Measurements from ENCODE around the gene KRT77. TPM values are rescaled to one million over a fixed set of nuclear protein-coding genes. Genes with fewer than 3 reads are reported as not detected.

The KRT77 gene
- total RNA-seq, 4 donors from 2014 or later: 122 to 659 (median 243) TPM

- 67 to 68% methylated on average over 3 of the region's 3 CpGs for WGBS, 2 donors
- H3K4me3 ChIP-seq (ENCODE audit: low read depth, poor library complexity, severe bottlenecking): no peak overlapping the region
- no peak for DNase-seq (ENCODE audit: low spot score in 2 of 2)
- intact Hi-C loops (cut with DNase I; ENCODE audit: low total_unique reads): loop anchor here (5.0 kb wide), 1 partner anchor 216 kb away; no protein-coding TSS in a partner anchor
- TF ChIP-seq CTCF (IDR thresholded peaks at IDR 0.05): no peak
- TF ChIP-seq POLR2A (IDR thresholded peaks at IDR 0.05): no peak
Observed at GRCh38 chr12:52660934-52661499, 42.3 kb downstream of the KRT77 start.

GRCh38 chr12:52659951-52660350, 43.4 kb downstream of the KRT77 start:
- intact Hi-C loops (cut with DNase I; ENCODE audit: low total_unique reads): loop anchor here (5.0 kb wide), 1 partner anchor 217 kb away; no protein-coding TSS in a partner anchor
- WGBS, 2 donors: 50 to 63% methylated on average over 4 of the region's 4 CpGs
- no peak overlapping the region for H3K4me3 ChIP-seq (ENCODE audit: low read depth, poor library complexity, severe bottlenecking)
- TF ChIP-seq CTCF (IDR thresholded peaks at IDR 0.05) (no peak), POLR2A (IDR thresholded peaks at IDR 0.05) (no peak)
- DNase-seq (ENCODE audit: low spot score in 2 of 2): no peak

- no peak overlapping the region for H3K4me3 ChIP-seq (ENCODE audit: low read depth, poor library complexity, severe bottlenecking)
- TF ChIP-seq CTCF (IDR thresholded peaks at IDR 0.05) (no peak), POLR2A (IDR thresholded peaks at IDR 0.05) (no peak)
- DNase-seq (ENCODE audit: low spot score in 2 of 2): no peak
- WGBS, 2 donors: 33 to 44% methylated on average over 7 of the region's 7 CpGs
- intact Hi-C loops (cut with DNase I; ENCODE audit: low total_unique reads): no loop called here
Observed at GRCh38 chr12:52659395-52659794, 43.9 kb downstream of the KRT77 start.

- no peak for TF ChIP-seq CTCF (IDR thresholded peaks at IDR 0.05)
- no peak for TF ChIP-seq POLR2A (IDR thresholded peaks at IDR 0.05)
- WGBS, 2 donors: 65 to 66% methylated on average over 4 of the region's 4 CpGs
- intact Hi-C loops (cut with DNase I; ENCODE audit: low total_unique reads): no loop called here
- DNase-seq (ENCODE audit: low spot score in 2 of 2): no peak
- no peak overlapping the region for H3K4me3 ChIP-seq (ENCODE audit: low read depth, poor library complexity, severe bottlenecking)
Observed at GRCh38 chr12:52658196-52658595, 45.1 kb downstream of the KRT77 start.

- intact Hi-C loops (cut with DNase I; ENCODE audit: low total_unique reads): no loop called here
- H3K4me3 ChIP-seq (ENCODE audit: low read depth, poor library complexity, severe bottlenecking): no peak overlapping the region
- TF ChIP-seq POLR2A (IDR thresholded peaks at IDR 0.05) (no peak), CTCF (IDR thresholded peaks at IDR 0.05) (no peak)
- DNase-seq (ENCODE audit: low spot score in 2 of 2): no peak
- 74 to 78% methylated on average over 6 of the region's 6 CpGs for WGBS, 2 donors
Observed at GRCh38 chr12:52657250-52657902, 45.9 kb downstream of the KRT77 start.

Measured in lower leg skin (tissue), 4 donors.